Glutamatergic neuron (in vitro differentiated cells): ENCODE results near the gene ADRM1. TPM values are rescaled to one million over a fixed set of nuclear protein-coding genes. Genes with fewer than 3 reads are reported as not detected.

Experiments
- DNase-seq: peaks from one replicate; pipeline ENCODE4 v3.0.0; 2022
- H3K27ac Mint-ChIP-seq: one replicate; pipeline ENCODE4 v1.8.0; 2020; ENCODE audit warnings: mild to moderate bottlenecking, mixed read lengths, inconsistent platforms; ENCODE audit not compliant: unreplicated experiment
- H3K27me3 Mint-ChIP-seq: one replicate; pipeline ENCODE4 v1.8.0; 2020; ENCODE audit warnings: mild to moderate bottlenecking, moderate library complexity, mixed read lengths, inconsistent platforms; ENCODE audit not compliant: unreplicated experiment
- H3K36me3 Mint-ChIP-seq: one replicate; pipeline ENCODE4 v1.8.0; 2020; ENCODE audit warnings: mild to moderate bottlenecking, mixed read lengths, inconsistent platforms; ENCODE audit not compliant: unreplicated experiment
- H3K4me1 Mint-ChIP-seq: one replicate; pipeline ENCODE4 v1.8.0; 2020; ENCODE audit warnings: mild to moderate bottlenecking, low read depth, mixed read lengths, inconsistent platforms; ENCODE audit not compliant: unreplicated experiment
- H3K4me3 Mint-ChIP-seq: one replicate; pipeline ENCODE4 v1.8.0; 2020; ENCODE audit warnings: mild to moderate bottlenecking, mixed read lengths, inconsistent platforms; ENCODE audit not compliant: unreplicated experiment
- H3K9me3 Mint-ChIP-seq: one replicate; pipeline ENCODE4 v1.8.0; 2020; ENCODE audit warnings: mild to moderate bottlenecking, moderate library complexity, mixed read lengths, inconsistent platforms; ENCODE audit not compliant: unreplicated experiment
- CTCF ChIP-seq: fragments of 200-600 bp; sonication (generic); IDR thresholded peaks from one replicate; pipeline ENCODE4 v1.5.0; 2021; ENCODE audit not compliant: partially characterized antibody, unreplicated experiment
- total RNA-seq: library from RNA; stranded (reverse); fragmentation: NEBNext Ultra II Directional; extraction: Animal tissue kit (Norgen Biotek cat#: 25700); gene quantifications from one replicate; pipeline ENCODE4 v1.2.1, GENCODE V29; 2021; ENCODE audit not compliant: unreplicated experiment

Gene ADRM1
- total RNA-seq, 1 donor from 2014 or later: 74.8 TPM

- no peaks in the 10 kb centered on the region for H3K36me3 Mint-ChIP-seq
Measured at GRCh38 chr20:62316331-62317166, 13.8 kb downstream of the ADRM1 start.

GRCh38 chr20:62317167-62317655, 14.4 kb downstream of the ADRM1 start:
- no peak for DNase-seq
- no peak for TF ChIP-seq CTCF
- H3K27ac Mint-ChIP-seq: no peak overlapping the region
- H3K4me1 Mint-ChIP-seq: no peaks in the 10 kb centered on the region
- no peak overlapping the region for H3K4me3 Mint-ChIP-seq
- no peaks in the 10 kb centered on the region for H3K36me3 Mint-ChIP-seq
- H3K27me3 Mint-ChIP-seq: peaks cover 5% of the 10 kb centered on the region
- H3K9me3 Mint-ChIP-seq: peaks cover 4% of the 10 kb centered on the region

More at GRCh38 chr20:62316331-62317166, 13.8 kb downstream of the ADRM1 start:
- Mint-ChIP-seq H3K27me3 (peaks cover 5% of the 10 kb centered on the region), H3K9me3 (peaks cover 4% of the 10 kb centered on the region), H3K4me1 (no peaks in the 10 kb centered on the region), H3K4me3 (no peak overlapping the region), H3K27ac (no peak overlapping the region)
- DNase-seq: no peak
- no peak for TF ChIP-seq CTCF

GRCh38 chr20:62318400-62319345, 15.9 kb downstream of the ADRM1 start:
- Mint-ChIP-seq H3K4me3 (no peak overlapping the region), H3K4me1 (no peaks in the 10 kb centered on the region), H3K27ac (peak overlapping the region; percentile 33), H3K9me3 (peaks cover 4% of the 10 kb centered on the region), H3K36me3 (no peaks in the 10 kb centered on the region), H3K27me3 (peaks cover 5% of the 10 kb centered on the region)
- TF ChIP-seq CTCF: no peak
- DNase-seq: no peak

GRCh38 chr20:62319346-62319909, 16.6 kb downstream of the ADRM1 start:
- Mint-ChIP-seq H3K4me3 (no peak overlapping the region), H3K27ac (peak overlapping the region; percentile 33), H3K9me3 (peaks cover 4% of the 10 kb centered on the region), H3K36me3 (no peaks in the 10 kb centered on the region), H3K4me1 (no peaks in the 10 kb centered on the region), H3K27me3 (peaks cover 5% of the 10 kb centered on the region)
- TF ChIP-seq CTCF: no peak
- DNase-seq: no peak
